ENCODE data around the gene BTG4. TPM values are rescaled to one million over a fixed set of nuclear protein-coding genes. Genes with fewer than 3 reads are reported as not detected.

Gene BTG4
- total RNA-seq, 1 donor from 2014 or later = not detected

- no peaks in the 10 kb centered on the region for H3K36me3 ChIP-seq
- no peak overlapping the region for H3K27ac ChIP-seq
- DNase-seq (ENCODE audit: extremely low spot score in 2 of 2) = no peak
- TF ChIP-seq POLR2A (IDR thresholded peaks at IDR 0.05) (no peak), POLR2AphosphoS5 (IDR thresholded peaks at IDR 0.05; ENCODE audit: insufficient read depth in 1 of 2, low read depth in 1 of 2) (no peak), CTCF (IDR thresholded peaks at IDR 0.05) (no peak)
- H3K27me3 ChIP-seq = no peaks in the 10 kb centered on the region
- H3K4me1 ChIP-seq = peaks cover 6% of the 10 kb centered on the region
- no peaks in the 10 kb centered on the region for H3K9me3 ChIP-seq
- no peak overlapping the region for H3K4me3 ChIP-seq
- intact Hi-C loops (cut with DNase I) = no loop called here
These were observed 47.7 kb upstream of the BTG4 start for GRCh38 chr11:111559800-111560464.

- H3K9me3 ChIP-seq = no peaks in the 10 kb centered on the region
- H3K4me1 ChIP-seq = peaks cover 6% of the 10 kb centered on the region
- no peaks in the 10 kb centered on the region for H3K36me3 ChIP-seq
- H3K4me3 ChIP-seq = no peak overlapping the region
- peak overlapping the region; percentile 56 for H3K27ac ChIP-seq
- no peak for DNase-seq (ENCODE audit: extremely low spot score in 2 of 2)
- intact Hi-C loops (cut with DNase I) = no loop called here
- TF ChIP-seq CTCF (IDR thresholded peaks at IDR 0.05) (no peak), POLR2AphosphoS5 (IDR thresholded peaks at IDR 0.05; ENCODE audit: insufficient read depth in 1 of 2, low read depth in 1 of 2) (peak in 1 of 2 donors; percentile 31), POLR2A (IDR thresholded peaks at IDR 0.05) (no peak)
- H3K27me3 ChIP-seq = no peaks in the 10 kb centered on the region
These were observed 45.4 kb upstream of the BTG4 start for GRCh38 chr11:111557425-111558111.

GRCh38 chr11:111555255-111555654, 43.1 kb upstream of the BTG4 start:
- intact Hi-C loops (cut with DNase I) = no loop called here
- H3K27ac ChIP-seq = no peak overlapping the region
- DNase-seq (ENCODE audit: extremely low spot score in 2 of 2) = no peak
- no peak overlapping the region for H3K4me3 ChIP-seq
- H3K27me3 ChIP-seq = no peaks in the 10 kb centered on the region
- no peaks in the 10 kb centered on the region for H3K9me3 ChIP-seq
- TF ChIP-seq CTCF (IDR thresholded peaks at IDR 0.05) (no peak), POLR2A (IDR thresholded peaks at IDR 0.05) (no peak), POLR2AphosphoS5 (IDR thresholded peaks at IDR 0.05; ENCODE audit: insufficient read depth in 1 of 2, low read depth in 1 of 2) (no peak)
- no peaks in the 10 kb centered on the region for H3K4me1 ChIP-seq
- no peaks in the 10 kb centered on the region for H3K36me3 ChIP-seq

- no peaks in the 10 kb centered on the region for H3K27me3 ChIP-seq
- no peaks in the 10 kb centered on the region for H3K36me3 ChIP-seq
- TF ChIP-seq POLR2A (IDR thresholded peaks at IDR 0.05) (no peak), CTCF (IDR thresholded peaks at IDR 0.05) (no peak), POLR2AphosphoS5 (IDR thresholded peaks at IDR 0.05; ENCODE audit: insufficient read depth in 1 of 2, low read depth in 1 of 2) (peak in 1 of 2 donors; percentile 57)
- peaks cover 3% of the 10 kb centered on the region for H3K4me1 ChIP-seq
- no peak overlapping the region for H3K27ac ChIP-seq
- no peak for DNase-seq (ENCODE audit: extremely low spot score in 2 of 2)
- intact Hi-C loops (cut with DNase I) = no loop called here
- H3K9me3 ChIP-seq = no peaks in the 10 kb centered on the region
- no peak overlapping the region for H3K4me3 ChIP-seq
These were observed 42.3 kb upstream of the BTG4 start for GRCh38 chr11:111554532-111554931.

GRCh38 chr11:111550258-111550657, 38.1 kb upstream of the BTG4 start:
- peaks cover 19% of the 10 kb centered on the region for H3K4me1 ChIP-seq
- no peak for TF ChIP-seq CTCF (IDR thresholded peaks at IDR 0.05)
- TF ChIP-seq POLR2A (IDR thresholded peaks at IDR 0.05) = no peak
- TF ChIP-seq POLR2AphosphoS5 (IDR thresholded peaks at IDR 0.05; ENCODE audit: insufficient read depth in 1 of 2, low read depth in 1 of 2) = no peak

More at GRCh38 chr11:111550258-111550657, 38.1 kb upstream of the BTG4 start:
- DNase-seq (ENCODE audit: extremely low spot score in 2 of 2) = no peak
- Histone ChIP-seq H3K4me3 (no peak overlapping the region), H3K9me3 (no peaks in the 10 kb centered on the region), H3K27me3 (no peaks in the 10 kb centered on the region), H3K36me3 (no peaks in the 10 kb centered on the region), H3K27ac (no peak overlapping the region)
- intact Hi-C loops (cut with DNase I) = no loop called here

Data from vagina (tissue), 2 donors.